ENCODE measurements around the gene MAN1C1.
A peak's percentile ranks its signal among the peaks of the same experiment; 100 is the strongest.
"Not testable (repeated sequence)": the region's sequence is repeated elsewhere in the genome, so short reads cannot be mapped to it uniquely, and the experiment has no call there.

The MAN1C1 gene

DNA sequence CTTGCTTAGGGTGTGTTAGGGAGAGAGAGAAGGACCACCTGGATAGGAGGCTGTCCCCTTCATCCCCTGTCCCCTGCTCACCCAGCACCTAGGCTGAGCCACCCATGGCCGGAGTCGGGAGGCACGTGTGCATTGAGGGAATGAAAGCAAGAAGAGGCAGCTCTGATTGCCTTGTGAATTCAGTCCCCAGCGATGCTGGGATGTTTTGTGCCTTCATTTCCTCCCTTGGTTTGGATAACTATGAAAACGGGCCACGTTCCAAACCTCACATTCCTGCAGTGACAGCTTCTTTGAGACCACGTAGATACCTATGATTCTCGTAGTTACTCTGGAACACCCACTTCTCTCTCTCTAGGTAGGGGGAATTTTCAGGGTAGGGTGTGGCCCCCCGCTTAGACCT lies 67.1 kb downstream of the MAN1C1 start:
- no peak for DNase-seq

DNA sequence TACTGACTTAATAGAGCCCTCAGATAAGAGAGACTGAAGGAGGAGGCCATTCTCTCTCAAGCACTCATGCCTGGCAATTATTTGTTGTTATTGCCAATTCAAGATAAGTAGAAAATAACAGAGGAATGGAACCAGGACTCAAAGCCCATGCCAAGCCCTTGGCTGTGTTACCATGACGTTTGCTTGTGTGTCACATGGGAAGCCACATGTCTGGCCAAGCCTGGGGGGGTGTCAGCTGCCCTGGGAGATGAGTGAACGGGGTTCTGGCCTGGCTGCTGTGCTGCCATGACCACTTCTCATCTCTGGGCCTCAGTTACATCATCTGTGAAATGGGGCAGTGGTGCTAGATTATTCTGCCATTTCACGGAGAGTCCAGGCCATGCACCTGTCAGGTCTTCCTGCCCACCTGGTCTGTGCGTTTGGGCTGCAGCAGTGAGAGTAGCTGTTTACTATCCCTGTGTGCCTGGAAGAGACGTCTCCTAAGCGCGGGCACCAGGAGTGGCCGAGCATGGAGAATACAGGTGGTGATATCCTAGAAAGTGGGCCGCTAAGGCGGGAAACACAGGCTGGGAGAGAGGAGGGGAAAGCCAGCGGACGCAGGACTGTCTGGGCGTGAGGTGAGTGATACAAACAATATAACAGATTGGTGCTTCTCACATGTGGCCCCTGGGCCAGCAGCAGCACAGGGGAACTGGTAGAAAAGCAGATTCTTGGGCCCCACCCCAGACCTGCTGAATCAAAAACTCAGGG lies 67.8 kb downstream of the MAN1C1 start:
- no peak for DNase-seq

DNA sequence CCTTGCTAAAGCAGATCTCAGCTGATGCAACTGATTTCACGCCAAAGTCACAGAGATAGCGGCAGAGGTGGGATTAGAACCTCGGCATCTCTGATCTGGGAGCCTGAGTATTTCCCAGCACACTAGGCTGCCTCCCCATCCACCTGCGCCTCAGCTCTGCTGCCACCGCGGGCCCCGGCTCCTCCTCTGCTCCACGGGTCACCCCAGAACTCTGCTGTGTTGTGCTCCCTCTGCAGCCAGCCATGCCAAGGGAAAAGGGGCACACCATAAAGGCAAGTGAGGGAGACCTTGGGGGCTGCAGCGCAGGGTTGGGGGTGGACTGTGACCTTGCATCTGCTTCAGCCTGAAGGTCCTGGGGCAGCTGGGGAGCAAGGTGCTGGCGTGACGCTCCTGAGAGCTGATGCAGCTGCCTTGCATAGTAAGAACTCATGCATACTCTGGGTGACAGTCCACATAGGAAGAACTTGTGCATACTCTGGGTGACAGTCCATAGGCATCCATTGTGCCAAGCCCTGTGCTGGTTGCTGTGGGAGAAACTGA lies 68.7 kb downstream of the MAN1C1 start:
- no peak for DNase-seq

DNA sequence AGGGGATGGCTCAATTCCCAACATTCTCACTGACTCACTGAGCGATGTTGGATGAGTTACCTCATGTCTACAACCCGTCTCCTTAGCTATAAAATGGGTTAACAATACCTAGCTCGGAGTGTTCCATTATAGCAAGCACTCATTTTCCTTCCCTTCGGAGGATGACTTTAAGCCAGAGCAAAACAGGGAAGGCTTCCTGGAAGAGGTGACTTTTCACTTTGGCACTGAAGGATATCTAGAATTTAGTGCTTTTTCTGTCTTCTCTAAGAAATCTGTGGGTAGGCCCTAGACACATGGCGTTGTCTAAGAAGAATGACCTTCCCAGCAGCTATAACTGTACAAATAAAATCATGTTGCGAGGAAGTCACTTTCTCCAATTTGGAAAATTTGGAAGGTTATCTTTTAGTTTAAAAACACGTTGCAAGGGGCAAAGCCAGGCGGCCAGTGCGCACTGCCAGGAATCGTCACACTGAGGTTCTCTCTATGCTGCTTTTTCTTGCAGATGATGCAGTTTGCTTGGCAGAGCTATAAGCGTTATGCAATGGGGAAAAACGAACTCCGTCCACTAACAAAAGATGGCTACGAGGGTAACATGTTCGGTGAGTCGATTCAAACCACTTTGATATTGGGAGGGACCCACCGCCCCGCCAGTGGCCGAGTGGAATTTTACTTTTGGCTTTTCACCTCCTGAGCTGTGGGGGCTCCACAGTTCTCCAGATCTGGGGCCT lies 69.5 kb downstream of the MAN1C1 start:
- DNase-seq = no peak

DNA sequence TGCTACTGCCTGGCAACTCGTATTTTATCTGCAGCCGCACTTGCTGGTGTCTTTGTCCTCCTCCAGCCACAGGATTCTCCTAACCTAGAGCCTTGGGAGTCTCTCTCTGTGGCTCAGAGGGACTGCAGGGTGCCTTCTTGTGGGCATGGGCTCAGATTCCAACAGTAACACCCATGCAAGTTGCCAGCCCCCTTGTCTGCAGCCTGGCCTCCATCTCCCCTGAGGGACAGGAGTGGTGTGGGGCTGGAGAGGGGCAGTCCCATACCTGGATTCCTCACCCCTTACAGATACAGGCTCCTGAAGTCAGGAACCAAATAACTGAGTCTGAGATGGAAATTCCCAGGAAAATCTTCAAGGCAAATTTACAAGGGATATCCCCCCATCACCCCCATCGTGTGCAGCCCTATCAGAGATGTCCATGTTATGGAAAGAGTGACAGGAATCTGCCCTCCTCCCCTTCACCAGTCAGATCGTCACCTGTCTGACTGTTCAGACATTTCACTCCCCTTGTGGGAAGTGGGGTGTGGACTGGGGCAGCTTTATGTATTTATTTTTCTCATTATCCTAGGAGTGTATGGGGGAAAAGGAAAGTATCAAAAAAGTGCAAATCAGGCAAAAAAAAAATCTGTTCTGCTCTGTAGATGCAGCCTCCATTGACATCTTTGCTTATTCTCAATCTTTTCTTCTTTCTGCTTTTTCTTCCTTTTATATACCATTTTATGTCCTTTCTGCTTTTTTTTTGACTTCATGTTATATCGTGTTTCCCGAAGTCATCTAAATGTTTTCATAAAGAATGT lies 70.8 kb downstream of the MAN1C1 start:
- no peak for DNase-seq

DNA sequence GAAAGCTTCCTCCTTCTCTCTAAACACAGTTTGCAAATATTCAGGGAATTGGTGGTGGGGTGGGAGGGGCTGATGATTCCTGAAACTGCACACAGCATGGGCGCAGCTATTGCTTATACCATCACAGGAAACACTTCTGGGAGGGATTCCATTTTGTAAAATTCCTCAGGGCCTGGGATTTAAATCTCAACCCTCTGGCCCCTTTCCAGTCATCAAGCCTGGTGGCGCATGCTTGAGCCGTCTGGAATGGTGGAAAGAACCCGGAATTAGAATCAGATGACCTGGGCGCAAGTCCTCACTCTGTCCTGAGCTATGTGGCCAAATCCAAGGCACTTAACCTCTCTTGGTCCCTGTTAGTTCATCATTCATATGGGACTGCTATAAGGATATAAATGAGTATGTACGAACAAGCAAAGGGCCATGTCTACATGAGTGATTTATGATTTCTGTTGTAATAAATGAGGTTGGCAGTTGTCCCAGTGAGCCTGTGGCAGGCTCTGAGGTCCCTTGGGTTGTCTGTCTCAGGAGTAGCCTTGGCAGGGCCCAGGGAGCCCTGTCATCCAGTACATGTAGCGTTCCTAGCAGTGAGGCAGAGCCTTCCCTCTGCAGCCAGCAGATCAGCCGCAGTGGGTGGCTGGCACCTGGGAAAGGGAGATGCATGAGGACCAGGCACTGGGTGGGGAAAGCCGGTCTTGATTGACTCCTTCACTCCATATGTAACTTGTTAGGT lies 72.0 kb downstream of the MAN1C1 start:
- DNase-seq = no peak

DNA sequence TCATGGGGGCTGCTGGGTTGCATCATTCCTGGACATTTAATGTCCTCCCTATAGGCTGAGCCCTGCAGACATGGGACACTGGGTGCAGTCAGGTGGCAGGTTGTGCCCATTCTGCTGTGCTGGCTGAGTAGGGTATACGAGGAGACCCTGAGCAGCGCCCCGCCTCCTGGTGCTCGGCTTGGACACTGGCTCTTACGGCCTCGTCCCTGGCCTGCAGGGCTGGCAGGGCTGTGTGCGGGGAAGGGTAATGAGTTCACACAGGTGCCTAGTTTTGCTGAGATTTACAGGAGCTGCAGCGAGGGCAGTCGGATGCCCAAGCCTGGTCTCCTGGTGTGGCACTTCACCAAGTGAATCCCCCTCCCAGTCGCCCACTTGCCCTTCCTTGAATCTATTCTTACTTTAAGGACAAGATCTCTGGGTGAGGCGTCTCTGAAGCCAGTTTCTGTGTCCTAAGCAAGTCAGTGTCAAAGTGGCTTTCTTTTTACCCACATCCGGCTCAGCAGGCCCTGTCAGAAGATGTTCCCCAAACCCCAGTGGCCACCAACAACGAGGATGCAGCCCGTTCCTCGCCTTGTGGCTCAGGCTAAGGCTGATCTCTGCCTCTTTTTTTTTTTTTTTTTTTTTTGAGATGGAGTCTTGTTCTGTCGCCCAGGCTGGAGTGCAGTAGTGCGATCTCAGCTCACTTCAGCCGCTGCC lies 73.2 kb downstream of the MAN1C1 start:
- no peak for DNase-seq

DNA sequence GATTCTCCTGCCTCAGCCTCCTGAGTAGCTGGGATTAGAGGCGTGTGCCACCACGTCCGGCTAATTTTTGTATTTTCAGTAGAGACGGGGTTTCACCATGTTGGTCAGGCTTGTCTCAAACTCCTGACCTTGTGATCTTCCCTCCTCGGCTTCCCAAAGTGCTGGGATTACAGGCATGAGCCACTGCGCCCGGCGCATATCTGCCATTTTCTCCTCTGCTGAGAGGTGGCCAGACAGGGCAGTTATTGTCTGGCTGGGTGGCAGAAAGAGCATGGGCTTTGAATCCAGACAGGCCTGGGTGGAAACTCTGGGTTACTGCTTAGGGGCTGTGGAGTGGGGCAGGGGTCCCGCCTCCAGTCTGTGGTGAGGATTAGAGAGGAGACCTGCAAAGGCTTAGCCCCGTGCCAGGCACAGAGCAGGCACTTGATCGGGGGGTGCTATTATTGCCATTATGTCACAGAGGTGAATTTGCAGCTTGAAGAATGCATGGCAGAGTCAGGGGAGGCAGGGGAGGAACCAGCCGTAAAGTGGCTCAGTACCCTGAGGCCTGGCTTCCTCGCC lies 73.9 kb downstream of the MAN1C1 start:
- DNase-seq = no peak

DNA sequence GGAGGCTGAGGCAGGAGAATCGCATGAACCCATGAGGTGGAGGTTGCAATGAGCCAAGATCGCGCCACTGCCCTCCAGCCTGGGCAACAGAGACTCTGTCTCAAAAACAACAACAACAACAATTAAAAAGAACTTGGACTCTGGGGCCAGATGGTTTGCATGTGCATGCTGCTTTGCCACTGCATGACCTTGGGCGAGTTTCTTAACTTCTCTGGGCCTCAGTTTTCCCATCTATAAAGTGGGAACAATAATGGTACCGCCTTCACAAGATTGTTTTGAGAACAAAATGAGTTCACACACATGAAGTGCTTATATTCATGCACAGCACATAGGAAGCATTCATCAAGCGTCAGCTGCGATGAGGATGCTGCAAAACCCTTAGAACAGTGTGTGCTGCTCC lies 74.6 kb downstream of the MAN1C1 start:
- DNase-seq = no peak

DNA sequence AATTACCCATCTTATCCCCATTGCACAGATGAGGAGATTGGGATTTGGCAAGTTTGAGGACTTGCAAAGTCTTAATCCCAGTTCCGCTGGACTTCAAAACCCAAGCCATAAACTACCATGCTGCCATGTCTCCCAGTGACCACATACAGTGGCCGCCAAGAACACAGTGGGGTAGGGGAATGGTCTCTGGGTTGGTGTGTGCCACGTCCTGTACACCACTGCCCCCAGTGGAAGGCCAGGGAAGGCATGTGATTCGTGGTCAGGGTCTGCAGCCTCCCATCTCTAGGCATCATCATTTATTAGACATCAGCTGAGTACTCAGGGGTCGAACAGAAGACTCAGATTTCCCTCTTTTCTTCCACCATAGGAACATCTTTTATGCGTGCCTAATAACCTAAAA lies 76.0 kb downstream of the MAN1C1 start:
- no peak for DNase-seq

DNA sequence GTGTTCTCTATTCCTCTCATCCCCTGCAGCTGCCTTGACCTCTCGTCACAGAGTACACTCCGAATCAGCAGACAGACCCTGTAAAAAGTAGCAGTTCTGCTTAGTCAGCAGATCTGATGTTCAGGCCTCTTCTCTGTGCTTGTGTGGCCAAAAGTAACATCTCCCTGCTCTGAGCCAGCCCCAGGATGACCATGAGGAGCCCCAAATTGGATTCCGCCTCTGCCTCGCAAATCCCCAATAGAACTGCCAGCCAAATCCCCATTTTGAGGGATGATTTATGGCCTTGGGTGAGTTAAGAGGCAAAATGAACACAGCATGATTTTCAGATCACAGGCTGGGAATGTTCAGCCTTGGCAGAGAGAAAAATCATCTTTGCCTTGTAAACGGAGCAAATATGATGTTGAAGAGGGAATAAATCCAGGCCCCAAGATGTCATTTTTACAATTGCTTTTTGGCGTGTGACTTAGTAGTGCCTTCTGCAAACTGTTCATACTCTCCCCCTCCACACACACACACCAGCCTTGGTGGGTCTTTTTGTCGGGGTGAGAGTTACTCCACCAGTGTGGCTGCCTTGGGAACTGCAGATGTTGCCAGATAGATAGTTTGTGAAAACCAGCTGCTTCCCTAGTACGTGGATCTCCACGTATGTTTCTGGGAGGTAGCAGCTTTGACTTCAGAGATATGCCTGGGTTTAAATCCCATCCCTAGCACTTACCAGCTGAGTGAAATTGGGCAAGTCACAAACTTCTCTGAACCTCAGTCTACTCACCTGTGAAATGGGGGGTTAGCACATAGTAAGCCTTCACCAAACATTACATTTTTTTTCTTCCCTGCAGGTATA lies 77.8 kb downstream of the MAN1C1 start:
- no peak for DNase-seq

DNA sequence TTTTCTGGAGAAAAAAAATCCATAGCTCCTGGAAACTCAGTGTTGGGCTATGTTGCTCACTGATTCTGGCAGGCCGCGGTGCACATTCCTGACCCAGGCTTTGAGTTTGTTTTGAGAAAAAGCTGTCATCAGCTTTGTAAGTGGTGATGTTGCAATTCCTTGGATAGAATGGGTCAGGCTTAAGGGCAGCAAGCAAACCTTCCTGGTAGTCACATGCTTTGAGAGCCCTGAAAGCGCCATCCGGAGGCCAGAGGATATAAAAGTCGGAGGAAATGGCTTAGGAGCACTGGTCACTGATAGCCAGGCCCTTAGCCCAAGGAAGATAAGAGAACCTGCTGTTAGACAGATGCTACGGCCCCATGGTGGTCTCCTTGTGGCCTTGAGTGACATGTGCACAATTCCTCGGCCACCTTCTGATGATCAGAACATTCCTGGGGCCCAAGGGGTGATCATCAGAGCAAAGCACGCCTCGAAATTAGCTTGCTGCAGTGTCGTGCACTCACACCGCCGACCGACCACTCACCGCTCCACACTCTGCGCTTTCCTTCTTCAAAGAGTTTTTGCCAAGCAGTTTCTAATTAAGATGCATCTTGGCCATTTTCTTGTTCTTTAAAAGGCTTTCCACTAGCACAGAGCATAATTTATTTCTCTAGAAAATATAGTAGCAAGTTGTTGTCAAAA lies 78.6 kb downstream of the MAN1C1 start:
- no peak for DNase-seq

DNA sequence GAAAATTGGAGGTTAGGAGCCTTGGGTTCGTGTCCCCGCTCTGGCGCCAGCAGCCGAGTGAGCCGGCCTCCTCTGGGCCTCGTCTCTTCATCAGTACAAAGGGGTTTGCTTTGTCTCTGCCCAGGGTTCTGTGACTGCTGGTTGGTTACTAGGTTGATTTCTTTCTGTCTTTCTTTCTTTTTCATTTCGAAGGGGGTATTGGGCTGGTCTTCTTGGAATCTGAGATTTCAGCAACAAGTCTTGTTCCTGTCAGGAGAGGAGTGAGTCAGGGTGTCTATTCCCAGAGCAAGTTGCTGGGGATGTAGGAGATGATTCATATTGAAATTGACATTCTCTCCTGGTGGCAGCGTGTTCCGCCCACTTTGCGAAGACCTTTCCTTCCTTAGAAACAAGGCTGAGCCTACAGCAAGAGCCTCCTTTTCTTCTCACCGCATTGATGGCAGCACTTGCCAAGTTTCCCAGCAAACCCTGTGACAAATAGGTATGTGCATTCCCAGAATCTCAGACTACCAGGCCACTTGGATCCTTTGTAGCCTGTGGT lies 79.2 kb downstream of the MAN1C1 start:
- DNase-seq = no peak

DNA sequence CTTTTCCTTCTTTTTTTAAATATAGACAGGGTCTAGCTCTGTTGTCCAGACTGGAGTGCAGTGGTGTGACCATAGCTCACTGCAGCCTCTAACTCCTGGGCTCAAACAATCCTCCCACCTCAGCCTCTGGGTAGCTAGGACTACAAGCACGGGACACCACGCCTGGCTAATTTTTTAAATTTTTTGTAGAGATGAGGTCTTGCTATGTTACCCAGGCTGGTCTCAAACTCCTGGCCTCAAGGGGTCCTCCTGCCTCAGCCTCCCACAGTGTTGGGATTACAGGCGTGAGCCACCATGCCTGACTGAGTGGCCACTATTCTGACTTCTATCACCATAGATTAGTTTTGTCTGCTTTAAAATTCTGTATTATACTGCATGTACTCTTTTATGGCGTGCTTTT lies 80.1 kb downstream of the MAN1C1 start:
- not testable (repeated sequence) for DNase-seq

DNA sequence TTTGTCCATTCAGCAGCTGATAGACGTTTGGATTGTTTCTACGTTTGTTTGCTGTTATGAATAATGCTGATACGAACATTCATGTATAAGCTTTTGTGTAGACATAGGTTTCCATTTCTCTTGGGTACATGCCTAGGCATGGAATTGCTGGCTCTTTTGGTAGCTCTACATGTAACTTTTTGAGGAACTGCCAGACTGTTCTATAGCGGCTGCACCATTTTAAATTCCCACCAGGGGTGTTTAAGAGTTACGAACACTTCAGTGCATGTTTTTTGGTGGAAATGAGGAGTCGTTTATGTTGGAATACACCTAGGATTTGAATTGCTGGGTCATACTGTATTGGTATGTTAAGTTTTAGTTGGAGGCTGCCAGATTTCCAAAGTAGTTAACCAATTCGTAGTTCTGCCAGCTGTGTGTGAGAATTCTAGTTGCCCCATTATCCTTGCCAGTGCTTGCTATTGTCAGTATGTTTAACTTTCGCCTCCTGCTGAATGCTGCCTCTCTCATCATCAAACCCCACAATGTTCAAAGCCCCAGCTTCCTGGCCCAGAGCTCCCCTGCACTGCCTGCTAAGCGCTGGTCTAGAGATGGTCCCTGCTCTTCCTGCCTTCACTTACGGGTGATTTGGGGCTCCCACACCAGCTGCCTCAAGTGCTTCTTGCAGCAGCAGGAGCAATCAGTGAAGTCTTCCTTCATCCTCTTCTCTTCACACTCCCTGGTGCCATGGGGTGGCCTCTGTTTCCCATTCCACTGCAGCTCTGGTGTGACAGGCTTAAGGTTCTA lies 81.0 kb downstream of the MAN1C1 start:
- DNase-seq = no peak

DNA sequence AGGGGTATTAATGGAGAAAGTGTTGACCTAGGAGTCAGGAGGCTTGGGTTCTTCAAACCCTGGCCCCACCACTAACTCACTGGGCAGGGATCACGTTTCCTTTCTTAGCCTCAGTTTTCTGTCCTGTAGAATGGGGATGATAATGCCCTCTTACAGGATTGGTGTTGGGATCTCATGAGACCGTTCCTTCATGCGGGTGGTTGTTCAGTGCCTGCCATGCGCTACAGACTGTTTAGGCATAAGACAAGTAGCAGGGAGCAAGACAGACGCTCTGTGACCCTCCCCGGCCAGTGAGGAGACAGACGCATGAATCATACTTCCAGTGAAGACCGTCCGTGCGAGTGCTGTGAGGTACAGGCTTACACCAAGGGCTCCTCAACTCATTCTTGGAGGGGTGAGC lies 81.7 kb downstream of the MAN1C1 start:
- DNase-seq = peak; percentile 30

DNA sequence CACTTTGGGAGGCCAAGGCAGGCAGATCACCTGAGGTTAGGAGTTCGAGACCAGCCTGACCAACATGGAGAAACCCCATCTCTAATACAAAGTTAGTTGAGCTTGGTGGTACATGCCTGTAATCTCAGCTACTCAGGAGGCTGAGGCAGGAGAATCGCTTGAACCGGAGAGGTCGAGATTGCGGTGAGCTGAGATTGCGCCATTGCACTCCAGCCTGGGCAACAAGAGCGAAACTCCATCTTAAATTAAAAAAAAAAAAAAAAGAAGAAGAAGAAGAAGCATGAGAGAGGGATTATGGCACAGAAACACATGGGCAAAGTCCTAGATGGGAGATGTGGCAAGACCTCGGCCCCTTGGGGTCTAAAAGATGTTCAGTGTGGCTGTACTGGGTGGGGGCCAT lies 82.5 kb downstream of the MAN1C1 start:
- not testable (repeated sequence) for DNase-seq

DNA sequence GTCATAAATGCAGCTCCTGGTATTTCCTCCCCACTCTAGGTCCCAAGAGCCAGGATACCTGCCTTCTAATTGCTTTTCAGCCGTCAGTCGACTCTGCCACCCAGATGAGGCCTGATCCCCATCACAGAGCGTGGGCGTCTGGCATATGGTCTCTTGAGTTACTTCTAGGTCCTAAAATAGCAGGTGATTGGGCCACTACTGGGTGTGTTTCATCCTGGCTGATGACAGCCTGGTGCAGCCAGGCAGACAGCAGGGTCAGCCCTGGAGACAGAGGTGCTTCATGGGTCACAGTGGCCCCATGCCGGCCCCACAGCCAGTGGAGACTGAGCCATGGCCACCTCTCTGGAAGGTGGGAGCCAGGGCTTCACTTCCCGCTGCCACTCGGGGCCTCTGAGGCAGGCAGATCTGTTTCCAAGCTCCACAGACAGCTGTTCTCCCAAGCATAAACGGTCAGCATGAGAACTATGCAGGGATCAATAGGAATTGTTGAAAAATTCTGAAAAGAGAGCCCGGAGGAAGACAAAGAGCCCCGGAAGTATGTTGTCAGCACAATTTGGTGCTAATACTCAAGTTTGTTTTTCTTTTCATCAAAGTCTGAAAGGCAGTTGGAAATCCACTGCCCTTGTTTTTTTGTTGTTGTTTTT lies 83.0 kb downstream of the MAN1C1 start:
- no peak for DNase-seq

DNA sequence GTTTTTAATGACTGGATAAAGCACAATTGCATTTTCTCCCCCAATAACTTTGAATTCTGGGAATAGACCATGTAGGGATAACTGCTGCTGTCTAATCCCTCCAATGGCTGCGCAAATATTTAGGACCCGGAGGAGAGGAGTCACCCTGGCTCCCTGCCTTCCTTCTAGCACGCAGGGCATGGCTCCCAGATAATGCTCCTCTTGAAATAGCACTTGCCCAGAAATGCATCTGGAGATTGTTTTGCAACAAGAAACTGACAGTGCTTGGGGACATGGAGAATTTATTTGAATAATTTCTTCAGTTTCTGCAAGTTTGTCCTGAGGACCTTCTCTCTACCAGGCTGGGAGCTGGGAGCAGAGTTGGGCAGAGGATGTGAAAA lies 83.5 kb downstream of the MAN1C1 start:
- DNase-seq = no peak
